Suprapubic skin (tissue), 4 donors: ENCODE measurements around the gene ENO4. TPM values are rescaled to one million over a fixed set of nuclear protein-coding genes. Genes with fewer than 3 reads are reported as not detected.
A peak's percentile ranks its signal among the peaks of the same experiment; 100 is the strongest.

Experiments used
- DNase-seq, 2 donors: peaks; one replicate each; pipeline ENCODE4 v3.0.0-alpha.2; 2019; ENCODE audit warnings: low spot score in 2 of 2
- H3K27ac ChIP-seq: fragments of 200-600 bp; sonication (generic); one replicate; pipeline ENCODE4 v1.5.1; 2019
- H3K27me3 ChIP-seq: fragments of 200-600 bp; sonication (generic); one replicate; pipeline ENCODE4 v1.5.1; 2019
- H3K36me3 ChIP-seq: fragments of 200-600 bp; sonication (generic); one replicate; pipeline ENCODE4 v1.5.1; 2019
- H3K4me1 ChIP-seq: fragments of 200-600 bp; sonication (generic); one replicate; pipeline ENCODE4 v1.5.1; 2019
- H3K4me3 ChIP-seq: fragments of 200-600 bp; sonication (generic); one replicate; pipeline ENCODE4 v1.5.1; 2019; ENCODE audit warnings: mild to moderate bottlenecking
- H3K9me3 ChIP-seq: fragments of 200-600 bp; sonication (generic); one replicate; pipeline ENCODE4 v1.5.1; 2019
- CTCF ChIP-seq, 2 donors: fragments of 200-600 bp in 1 of 2; fragments of 450-650 bp in 1 of 2; sonication (generic) in 1 of 2; IDR thresholded peaks; one replicate each; pipeline ENCODE4 v1.5.1; 2016 to 2019; ENCODE audit warnings: antibody characterized with exemption in 2 of 2, mild to moderate bottlenecking in 1 of 2, moderate library complexity in 1 of 2
- EP300 ChIP-seq: sonication (generic); formaldehyde crosslinking; IDR thresholded peaks from one replicate; pipeline ENCODE4 v1.6.1; 2017; ENCODE audit warnings: antibody characterized with exemption
- POLR2A ChIP-seq, 2 donors: fragments of 450-650 bp; IDR thresholded peaks; one replicate each; pipeline ENCODE4 v1.6.1; 2017; ENCODE audit warnings: antibody characterized with exemption in 2 of 2, mild to moderate bottlenecking in 2 of 2, moderate library complexity in 2 of 2
- POLR2AphosphoS5 ChIP-seq, 3 donors: sonication (generic); formaldehyde crosslinking; IDR thresholded peaks; one replicate each; pipeline ENCODE4 v1.6.1; 2017; ENCODE audit warnings: antibody characterized with exemption in 3 of 3
- WGBS: methylation state at CpG from one replicate; pipeline ENCODE4 v1.1.5; 2018; 5-methylcytosine and 5-hydroxymethylcytosine counted together
- total RNA-seq, 4 donors: library from RNA; depleted of rRNA; stranded (reverse); fragments of >200 nt; gene quantifications; one replicate each; pipeline ENCODE4 v1.1.0, GENCODE V29; 2016

ENO4 gene, protein sequence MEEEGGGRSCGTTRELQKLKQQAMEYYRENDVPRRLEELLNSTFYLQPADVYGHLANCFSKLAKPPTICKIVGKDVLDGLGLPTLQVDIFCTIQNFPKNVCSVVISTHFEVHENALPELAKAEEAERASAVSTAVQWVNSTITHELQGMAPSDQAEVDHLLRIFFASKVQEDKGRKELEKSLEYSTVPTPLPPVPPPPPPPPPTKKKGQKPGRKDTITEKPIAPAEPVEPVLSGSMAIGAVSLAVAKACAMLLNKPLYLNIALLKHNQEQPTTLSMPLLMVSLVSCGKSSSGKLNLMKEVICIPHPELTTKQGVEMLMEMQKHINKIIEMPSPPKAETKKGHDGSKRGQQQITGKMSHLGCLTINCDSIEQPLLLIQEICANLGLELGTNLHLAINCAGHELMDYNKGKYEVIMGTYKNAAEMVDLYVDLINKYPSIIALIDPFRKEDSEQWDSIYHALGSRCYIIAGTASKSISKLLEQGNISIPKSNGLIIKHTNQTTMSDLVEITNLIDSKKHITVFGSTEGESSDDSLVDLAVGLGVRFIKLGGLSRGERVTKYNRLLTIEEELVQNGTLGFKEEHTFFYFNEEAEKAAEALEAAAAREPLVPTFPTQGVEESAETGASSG
- under 1 TPM in 1 of 4 donors, not detected in 3; 0.56 TPM for total RNA-seq

GRCh38 chr10:116849248-116850057, at the start of gene ENO4:
TSS of gene ENO4 (plus strand) at chr10:116849499. CDS start at chr10:116849567, 68 bp downstream.
- TF ChIP-seq EP300 (no peak), POLR2AphosphoS5 (IDR thresholded peaks at IDR 0.05) (no peak), CTCF (IDR thresholded peaks at IDR 0.05) (no peak), POLR2A (IDR thresholded peaks at IDR 0.05) (no peak)
- peak within 1 kb of the TSS; percentile 67 for H3K27ac ChIP-seq
- no peaks in the 10 kb centered on the region for H3K36me3 ChIP-seq
- H3K4me3 ChIP-seq = peak within 1 kb of the TSS; percentile 64
- no peaks in the 10 kb centered on the region for H3K27me3 ChIP-seq
- 3% methylated on average over 44 of the region's 55 CpGs for WGBS
- no peaks in the 10 kb centered on the region for H3K9me3 ChIP-seq
- DNase-seq = peak in 1 of 2 donors; percentile 82
- H3K4me1 ChIP-seq = peaks cover 15% of the 10 kb centered on the region

- no peaks in the 10 kb centered on the region for H3K36me3 ChIP-seq
- no peak overlapping the region for H3K4me3 ChIP-seq
- no peak for DNase-seq
- no peaks in the 10 kb centered on the region for H3K4me1 ChIP-seq
- H3K9me3 ChIP-seq = no peaks in the 10 kb centered on the region
- TF ChIP-seq CTCF (IDR thresholded peaks at IDR 0.05) (no peak), POLR2A (IDR thresholded peaks at IDR 0.05) (no peak), EP300 (no peak), POLR2AphosphoS5 (IDR thresholded peaks at IDR 0.05) (no peak)
- H3K27me3 ChIP-seq = peaks cover 34% of the 10 kb centered on the region
- 85% methylated on average over 9 of the region's 9 CpGs for WGBS
- H3K27ac ChIP-seq = no peak overlapping the region
Measured at GRCh38 chr10:116800286-116800929, 48.9 kb upstream of the ENO4 start.

DNA sequence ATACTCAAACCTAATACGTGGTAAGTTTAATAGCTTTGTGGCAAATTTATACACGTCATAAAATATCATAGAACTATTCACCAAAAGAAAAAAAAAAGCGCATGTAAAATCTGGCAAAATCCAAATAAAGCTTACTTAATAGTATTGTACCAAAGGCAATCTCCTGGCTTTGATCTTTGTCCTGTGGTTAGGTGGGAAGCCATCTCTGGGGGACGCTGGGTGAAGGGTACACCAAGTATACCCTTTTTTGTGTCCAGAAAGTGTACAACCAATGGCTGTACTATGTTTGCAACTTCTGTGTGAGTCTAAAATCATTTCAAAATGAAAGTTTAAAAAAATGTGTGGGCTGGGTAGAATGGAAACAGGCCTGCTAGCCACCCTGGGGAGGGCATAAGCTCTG, 47.6 kb upstream of the ENO4 start:
- no peaks in the 10 kb centered on the region for H3K9me3 ChIP-seq
- H3K4me3 ChIP-seq = no peak overlapping the region
- no peaks in the 10 kb centered on the region for H3K4me1 ChIP-seq
- WGBS = 54% methylated on average over 4 of the region's 4 CpGs
- peaks cover 34% of the 10 kb centered on the region for H3K27me3 ChIP-seq
- TF ChIP-seq CTCF (IDR thresholded peaks at IDR 0.05) (no peak), POLR2A (IDR thresholded peaks at IDR 0.05) (no peak)
- no peaks in the 10 kb centered on the region for H3K36me3 ChIP-seq
- no peak overlapping the region for H3K27ac ChIP-seq
- DNase-seq = no peak

DNA sequence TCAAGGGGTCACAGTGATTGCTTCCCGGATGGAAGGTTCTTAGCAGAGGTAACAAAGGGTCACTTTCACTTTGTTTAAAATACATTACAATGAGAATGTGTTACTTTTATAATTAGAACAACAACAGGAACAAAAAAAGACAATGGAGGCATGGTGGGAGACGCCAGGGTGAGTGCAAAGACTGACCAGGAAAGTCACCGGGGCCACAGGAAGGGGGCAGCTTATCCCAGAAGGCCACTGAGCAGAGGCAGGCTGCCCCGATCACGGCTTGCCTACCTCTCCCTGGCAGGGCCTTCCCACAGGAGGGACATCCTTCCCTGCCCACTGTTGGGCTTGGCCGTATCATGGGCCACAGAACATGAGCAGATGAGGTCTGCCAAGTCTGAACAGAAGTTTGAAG, 46.8 kb upstream of the ENO4 start:
- no peaks in the 10 kb centered on the region for H3K36me3 ChIP-seq
- no peak overlapping the region for H3K4me3 ChIP-seq
- H3K27me3 ChIP-seq = peaks cover 32% of the 10 kb centered on the region
- TF ChIP-seq CTCF (IDR thresholded peaks at IDR 0.05) = no peak
- TF ChIP-seq EP300 = no peak
- TF ChIP-seq POLR2AphosphoS5 (IDR thresholded peaks at IDR 0.05) = no peak
- no peak for TF ChIP-seq POLR2A (IDR thresholded peaks at IDR 0.05)
- no peaks in the 10 kb centered on the region for H3K9me3 ChIP-seq
- no peak for DNase-seq
- H3K4me1 ChIP-seq = no peaks in the 10 kb centered on the region
- H3K27ac ChIP-seq = no peak overlapping the region
- 81% methylated on average over 6 of the region's 6 CpGs for WGBS
